DMS 273 treated with DMSO at 0.1 percent for 48 hours (cell line): ENCODE results near the gene LMLN.
A peak's percentile ranks its signal among the peaks of the same experiment; 100 is the strongest.
"Not testable (repeated sequence)": the region's sequence is repeated elsewhere in the genome, so short reads cannot be mapped to it uniquely, and the experiment has no call there.

Experiments used
- DNase-seq: peaks from one replicate; lab custom pipeline; 2025; lab: John Stamatoyannopoulos, UW

Gene LMLN

GRCh38 chr3:197959891-197960693 is at the start of gene LMLN:
Gene LMLN (plus strand): TSS chr3:197960217. CDS start chr3:197960246, 29 bp downstream.
- peak; percentile 95 for DNase-seq

GRCh38 chr3:197912741-197913476 is 47.1 kb upstream of the LMLN start:
- no peak for DNase-seq

- DNase-seq, result no peak
These were observed 46.2 kb upstream of the LMLN start for GRCh38 chr3:197913641-197914380.

GRCh38 chr3:197921429-197922275 is 38.4 kb upstream of the LMLN start:
- not testable (repeated sequence) for DNase-seq

GRCh38 chr3:197926418-197926817 is 33.6 kb upstream of the LMLN start:
- no peak for DNase-seq

- DNase-seq, result not testable (repeated sequence)
These were observed 32.4 kb upstream of the LMLN start for GRCh38 chr3:197927578-197927977.

- no peak for DNase-seq
These were observed 23.1 kb upstream of the LMLN start for GRCh38 chr3:197936819-197937384.

- no peak for DNase-seq
These were observed 19.2 kb upstream of the LMLN start for GRCh38 chr3:197940745-197941384.

- peak; percentile 32 for DNase-seq
These were observed 17.0 kb upstream of the LMLN start for GRCh38 chr3:197942956-197943556.

- no peak for DNase-seq
These were observed 10.7 kb upstream of the LMLN start for GRCh38 chr3:197949191-197949777.

- DNase-seq, result peak; percentile 99
These were observed 10.0 kb upstream of the LMLN start, which contains the start of gene RPL35A for GRCh38 chr3:197949778-197950676. Gene RPL35A (plus strand): TSS chr3:197950190. CDS start chr3:197950968, 778 bp downstream.

- DNase-seq, result no peak
These were observed 9.3 kb upstream of the LMLN start for GRCh38 chr3:197950677-197951061.

GRCh38 chr3:197951392-197951990 is 8.5 kb upstream of the LMLN start:
- DNase-seq, result no peak

- DNase-seq, result no peak
These were observed 7.6 kb upstream of the LMLN start for GRCh38 chr3:197952440-197952839.

- DNase-seq, result no peak
These were observed 6.7 kb upstream of the LMLN start for GRCh38 chr3:197953325-197953724.

- no peak for DNase-seq
These were observed 6.1 kb upstream of the LMLN start for GRCh38 chr3:197953881-197954280.

GRCh38 chr3:197955892-197956477 is 4.0 kb upstream of the LMLN start:
- DNase-seq, result no peak

GRCh38 chr3:197956626-197956988 is 3.4 kb upstream of the LMLN start:
- no peak for DNase-seq
